Heart right ventricle (tissue), 16 donors: Measurements from ENCODE around the gene TCF15. TPM values are rescaled to one million over a fixed set of nuclear protein-coding genes. Genes with fewer than 3 reads are reported as not detected.
A peak's percentile ranks its signal among the peaks of the same experiment; 100 is the strongest.
"Not testable (repeated sequence)": the region's sequence is repeated elsewhere in the genome, so short reads cannot be mapped to it uniquely, and the experiment has no call there.

Source experiments
- ATAC-seq, 8 donors: fragments of 200-7000 bp; cut with Tn5 transposase; one replicate each; pipeline ENCODE4 v1.9.1; 2020; ENCODE audit warnings: mild to moderate bottlenecking in 8 of 8, moderate library complexity in 8 of 8, moderate number of reproducible peaks in 1 of 8
- DNase-seq, 2 donors: peaks; one replicate each; pipeline ENCODE4 v3.0.0-alpha.2; 2020
- H3K27ac ChIP-seq, 10 donors: fragments of 200-600 bp; sonication (generic) in 2 of 10; one replicate each; pipeline versions ENCODE4 v1.5.0 to v1.8.0; 2020 to 2022; ENCODE audit warnings: mild to moderate bottlenecking in 3 of 10
- H3K27me3 ChIP-seq, 7 donors: fragments of 200-600 bp; one replicate each; pipeline ENCODE4 v1.8.0; 2021 to 2022; ENCODE audit warnings: mild to moderate bottlenecking in 2 of 7
- H3K36me3 ChIP-seq, 9 donors: fragments of 200-600 bp; sonication (generic) in 1 of 9; one replicate each; pipeline versions ENCODE4 v1.5.0 to v1.8.0; 2020 to 2022; ENCODE audit warnings: mild to moderate bottlenecking in 2 of 9
- H3K4me1 ChIP-seq, 9 donors: fragments of 200-600 bp; sonication (generic) in 1 of 9; one replicate each; pipeline versions ENCODE4 v1.5.0 to v1.8.0; 2020 to 2022; ENCODE audit warnings: mild to moderate bottlenecking in 4 of 9
- H3K4me3 ChIP-seq, 10 donors: fragments of 200-600 bp; sonication (generic) in 2 of 10; one replicate each; pipeline versions ENCODE4 v1.5.0 to v1.8.0; 2020 to 2022; ENCODE audit warnings: mild to moderate bottlenecking in 7 of 10, moderate library complexity in 2 of 10
- H3K9me3 ChIP-seq, 11 donors: fragments of 200-600 bp in 10 of 11; sonication (generic) in 2 of 11; one replicate each; pipeline versions ENCODE4 v1.5.0 to v1.8.0; 2013 to 2022; ENCODE audit warnings: mild to moderate bottlenecking in 2 of 11, control low read depth in 1 of 11, moderate library complexity in 1 of 11
- CTCF ChIP-seq, 9 donors: fragments of 200-600 bp; sonication (generic) in 2 of 9; IDR thresholded peaks; one replicate each; pipeline versions ENCODE4 v1.5.0 to v1.8.0; 2021 to 2022; ENCODE audit warnings: antibody characterized with exemption in 9 of 9, mild to moderate bottlenecking in 5 of 9, moderate library complexity in 1 of 9
- WGBS, 2 donors: extraction: QIAGEN DNeasy Blood & Tissue Kit; methylation state at CpG; one replicate each; pipeline ENCODE4 v1.1.7; 2013; ENCODE audit warnings: inconsistent platforms in 1 of 2; 5-methylcytosine and 5-hydroxymethylcytosine counted together
- intact Hi-C, 10 donors: fragments of 100-400 bp; cut with DNase I; formaldehyde crosslinking; loops; one replicate each; pipeline versions ENCODE4 v1.11.1 to v1.14.2; 2022
- polyA plus RNA-seq, 2 donors: library from polyadenylated mRNA; stranded (reverse); fragments of 200-250 nt; gene quantifications; one replicate each; pipeline ENCODE4 v1.2.3, GENCODE V29; 2013
- total RNA-seq, 10 donors: library from RNA; stranded (reverse); fragmentation: NEBNext Ultra II Directional in 3 of 10; extraction: Animal tissue kit (Norgen Biotek cat#: 25700) in 3 of 10; gene quantifications; one replicate each; pipeline versions ENCODE4 v1.2.1 to v1.2.4, GENCODE V29; 2021 to 2023
- donor health status: Arrhythmogenic right ventricular cardiomyopathy.
- donor health status: ischemic (EF 13 %, LVEDD 7.1; RV severe dilation, severe dysfunction).
- donor health status: healthy with polysubstance abuse.
- donor health status: DM: no; HTN: yes; CAD: no.
- donor health status: DM: no; HTN: no; CAD: no.
- donor health status: ischemic (EF 25% LVEDD 6.9; RV normal size, moderate dysfunction).
- donor health status: ischemic (EF 25% LVEDD 5.7; RV mildly dilated, moderate dysfunction).
- donor health status: healthy.
- donor health status: DM: yes; HTN: yes; CAD: no.
- donor health status: Ischemic cardiomyopathy.
- donor health status: ischemic (EF 35%, LVEDD 5.7; RV mildly dilated, moderate dysfunction).
- donor health status: nonischemic (EF 11% LVEDD 7.7; RV severe dilation, severe dysfunction).
- donor health status: DM: yes; HTN: yes; CAD: no.
- donor health status: PGD.
- donor health status: ischemic (EF 29% LVEDD 5.4; RV normal size, mild dysfunction).
- donor health status: nonischemic (EF 23%, LVEDD 6.1; RV moderate dilation, normal function).

TCF15 gene
- total and polyA plus RNA-seq, 12 donors: 4.6 to 41.0 (median 8.4) TPM

- Histone ChIP-seq H3K9me3 (peaks cover 0 to 2% (median 0%) of the 10 kb centered on the region in 11 donors), H3K4me3 (peak overlapping the region; percentile 28 to 66 (median 54)), H3K27ac (peak overlapping the region; percentile 29 to 88 (median 74)), H3K4me1 (peaks cover 2 to 34% (median 24%) of the 10 kb centered on the region in 9 donors), H3K36me3 (peaks cover 0 to 10% (median 7%) of the 10 kb centered on the region in 9 donors), H3K27me3 (peaks cover 0 to 14% (median 0%) of the 10 kb centered on the region in 7 donors)
- intact Hi-C loops: loop anchor here in 4 of 10 donors (5.0 to 10.0 kb wide), 2 partner anchors 40 to 288 kb away; no protein-coding TSS in a partner anchor
- TF ChIP-seq CTCF (IDR thresholded peaks at IDR 0.05): no peak
- ATAC-seq (peak; percentile 41 to 74 (median 55)), DNase-seq (peak; percentile 62)
- WGBS, 2 donors: 8 to 10% methylated on average over 24 to 56 of the region's 57 CpGs
These were observed 32.5 kb upstream of the TCF15 start for GRCh38 chr20:642398-643174.

GRCh38 chr20:642013-642397, 31.9 kb upstream of the TCF15 start:
- 26 to 80% methylated on average over 1 to 5 of the region's 13 CpGs for WGBS, 2 donors
- H3K27ac ChIP-seq: peak overlapping the region in 7 of 10 donors; percentile 58 to 88 (median 75)
- H3K27me3 ChIP-seq: peaks cover 0 to 14% (median 0%) of the 10 kb centered on the region in 7 donors
- peak overlapping the region; percentile 28 to 66 (median 54) for H3K4me3 ChIP-seq
- H3K9me3 ChIP-seq, ATAC-seq, DNase-seq, H3K36me3 ChIP-seq: not testable (repeated sequence)
- intact Hi-C loops: loop anchor here in 4 of 10 donors (5.0 to 10.0 kb wide), 2 partner anchors 40 to 287 kb away; no protein-coding TSS in a partner anchor
- H3K4me1 ChIP-seq: peaks cover 2 to 30% (median 24%) of the 10 kb centered on the region in 9 donors

GRCh38 chr20:641516-641875, 31.4 kb upstream of the TCF15 start:
- H3K9me3 ChIP-seq: no peaks in the 10 kb centered on the region
- H3K4me3 ChIP-seq: no peak overlapping the region
- H3K27me3 ChIP-seq: peaks cover 0 to 14% (median 0%) of the 10 kb centered on the region in 7 donors
- H3K4me1 ChIP-seq: peaks cover 2 to 25% (median 19%) of the 10 kb centered on the region in 9 donors
- no peaks in the 10 kb centered on the region for H3K36me3 ChIP-seq
- DNase-seq (no peak), ATAC-seq (no peak)
- 24 to 25% methylated on average over 12 of the region's 12 CpGs for WGBS, 2 donors
- H3K27ac ChIP-seq: peak overlapping the region in 3 of 10 donors; percentile 11 to 44 (median 21)
- intact Hi-C loops: loop anchor here in 4 of 10 donors (5.0 to 10.0 kb wide), 2 partner anchors 39 to 287 kb away; no protein-coding TSS in a partner anchor
- TF ChIP-seq CTCF (IDR thresholded peaks at IDR 0.05): no peak

GRCh38 chr20:640674-641515, 30.8 kb upstream of the TCF15 start:
- 49 to 56% methylated on average over 11 of the region's 11 CpGs for WGBS, 2 donors
- TF ChIP-seq CTCF (IDR thresholded peaks at IDR 0.05): no peak
- Histone ChIP-seq H3K9me3 (no peaks in the 10 kb centered on the region), H3K4me3 (no peak overlapping the region), H3K36me3 (no peaks in the 10 kb centered on the region), H3K27ac (peak overlapping the region in 3 of 10 donors; percentile 11 to 44 (median 21)), H3K4me1 (peaks cover 2 to 19% (median 13%) of the 10 kb centered on the region in 9 donors), H3K27me3 (peaks cover 0 to 14% (median 0%) of the 10 kb centered on the region in 7 donors)
- DNase-seq (no peak), ATAC-seq (no peak)
- intact Hi-C loops: loop anchor here in 4 of 10 donors (5.0 to 10.0 kb wide), 2 partner anchors 39 to 286 kb away; no protein-coding TSS in a partner anchor
